ENCODE data around the gene MYMX.

Gene MYMX

GRCh38 chr6:44255105-44255808 is 38.5 kb downstream of the MYMX start:
- Histone ChIP-seq H3K36me3 (ENCODE audit: insufficient read depth, low read length) (peaks cover 72% of the 10 kb centered on the region), H3K27ac (ENCODE audit: low read length) (no peak overlapping the region; the same call in 1 of the 2 replicates), H2AFZ (ENCODE audit: low read depth, low read length) (no peak overlapping the region), H3K9me3 (ENCODE audit: insufficient read depth, low read length, severe bottlenecking) (no peaks in the 10 kb centered on the region), H3K79me2 (ENCODE audit: insufficient read depth, low read length) (peaks cover 29% of the 10 kb centered on the region), H3K4me1 (ENCODE audit: insufficient read depth, low read length) (peaks cover 50% of the 10 kb centered on the region), H3K4me3 (ENCODE audit: low read depth in 1 of 2, low read length in 2 of 2) (peak overlapping the region in 1 of 2 experiments; percentile 96; a peak in 1 of 4 replicates), H3K27me3 (ENCODE audit: insufficient read depth, low read length, poor library complexity) (no peaks in the 10 kb centered on the region), H3K9ac (ENCODE audit: low read depth, low read length) (peak overlapping the region; percentile 88; the same call in 1 of the 2 replicates), H3K4me2 (ENCODE audit: insufficient read depth, low read length) (peak overlapping the region; percentile 92; the same call in 1 of the 2 replicates), H4K20me1 (ENCODE audit: insufficient read depth, low read length) (peaks cover 41% of the 10 kb centered on the region; the same call in 1 of the 2 replicates)
- DNase-seq (peak; percentile 25), ATAC-seq (ENCODE audit: insufficient read depth, low read depth) (peak; percentile 4; the same call in 2 of the 3 replicates)
- no peak for TF ChIP-seq EZH2 (IDR thresholded peaks at IDR 0.05; ENCODE audit: borderline replicate concordance, low read depth, low read length, severe bottlenecking)
- TF ChIP-seq, protein P1, sequence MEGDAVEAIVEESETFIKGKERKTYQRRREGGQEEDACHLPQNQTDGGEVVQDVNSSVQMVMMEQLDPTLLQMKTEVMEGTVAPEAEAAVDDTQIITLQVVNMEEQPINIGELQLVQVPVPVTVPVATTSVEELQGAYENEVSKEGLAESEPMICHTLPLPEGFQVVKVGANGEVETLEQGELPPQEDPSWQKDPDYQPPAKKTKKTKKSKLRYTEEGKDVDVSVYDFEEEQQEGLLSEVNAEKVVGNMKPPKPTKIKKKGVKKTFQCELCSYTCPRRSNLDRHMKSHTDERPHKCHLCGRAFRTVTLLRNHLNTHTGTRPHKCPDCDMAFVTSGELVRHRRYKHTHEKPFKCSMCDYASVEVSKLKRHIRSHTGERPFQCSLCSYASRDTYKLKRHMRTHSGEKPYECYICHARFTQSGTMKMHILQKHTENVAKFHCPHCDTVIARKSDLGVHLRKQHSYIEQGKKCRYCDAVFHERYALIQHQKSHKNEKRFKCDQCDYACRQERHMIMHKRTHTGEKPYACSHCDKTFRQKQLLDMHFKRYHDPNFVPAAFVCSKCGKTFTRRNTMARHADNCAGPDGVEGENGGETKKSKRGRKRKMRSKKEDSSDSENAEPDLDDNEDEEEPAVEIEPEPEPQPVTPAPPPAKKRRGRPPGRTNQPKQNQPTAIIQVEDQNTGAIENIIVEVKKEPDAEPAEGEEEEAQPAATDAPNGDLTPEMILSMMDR (IDR thresholded peaks at IDR 0.05; ENCODE audit: borderline replicate concordance, extremely low read depth, low read length, poor library complexity, severe bottlenecking) = no peak

DNA sequence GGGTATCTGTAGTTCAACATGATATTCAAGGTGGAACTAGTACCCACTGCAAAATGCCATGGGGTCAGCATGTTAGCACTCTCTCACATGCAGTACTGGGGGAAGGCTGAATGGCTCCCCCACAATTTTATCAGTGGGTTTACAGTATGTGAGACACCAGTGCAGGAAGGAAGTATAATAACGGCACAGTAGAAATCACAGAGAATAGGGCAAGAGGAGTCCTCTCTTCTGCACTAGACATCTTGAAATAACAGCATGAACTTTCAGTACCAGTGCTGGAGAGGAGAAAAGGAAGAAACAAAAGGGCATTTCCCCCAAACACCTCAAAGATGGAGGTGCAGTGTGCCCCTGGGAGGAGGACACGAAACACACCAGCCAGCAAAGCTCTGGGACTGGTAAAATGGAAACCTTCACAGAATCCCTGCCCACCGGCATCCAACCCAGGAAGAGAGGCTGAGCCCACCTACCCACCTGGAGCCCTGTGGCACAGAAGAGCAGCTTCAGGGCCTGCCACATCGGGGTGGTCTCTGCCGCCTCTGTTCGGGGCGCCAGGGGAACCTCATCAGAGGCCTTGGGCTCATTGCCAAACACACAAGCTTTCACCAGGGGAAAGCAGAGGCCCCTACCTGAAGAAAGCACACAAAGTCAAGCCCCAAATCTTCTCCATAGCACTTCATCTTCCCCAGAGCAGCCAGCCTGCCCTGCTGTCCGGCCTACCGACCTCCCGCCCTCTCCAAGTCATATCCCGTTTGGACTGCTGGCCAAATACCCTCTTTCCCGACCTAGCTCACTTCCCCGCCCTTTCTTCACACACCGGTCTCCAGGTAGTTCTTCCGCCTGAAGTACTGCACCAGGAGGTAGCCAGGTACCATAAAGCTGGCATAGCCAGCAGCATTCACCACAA is 39.4 kb downstream of the MYMX start:
- Histone ChIP-seq H3K36me3 (ENCODE audit: insufficient read depth, low read length) (peaks cover 66% of the 10 kb centered on the region), H3K9ac (ENCODE audit: low read depth, low read length) (peak overlapping the region; percentile 88), H3K9me3 (ENCODE audit: insufficient read depth, low read length, severe bottlenecking) (no peaks in the 10 kb centered on the region), H3K4me2 (ENCODE audit: insufficient read depth, low read length) (peak overlapping the region; percentile 92), H3K27me3 (ENCODE audit: insufficient read depth, low read length, poor library complexity) (no peaks in the 10 kb centered on the region), H2AFZ (ENCODE audit: low read depth, low read length) (peak overlapping the region; percentile 81; the same call in 1 of the 2 replicates), H3K27ac (ENCODE audit: low read length) (peak overlapping the region; percentile 81; the same call in 1 of the 2 replicates), H3K4me3 (ENCODE audit: low read depth in 1 of 2, low read length in 2 of 2) (peak overlapping the region; percentile 90 to 96; a peak in 3 of 4 replicates), H3K4me1 (ENCODE audit: insufficient read depth, low read length) (peaks cover 42% of the 10 kb centered on the region), H4K20me1 (ENCODE audit: insufficient read depth, low read length) (peaks cover 32% of the 10 kb centered on the region; the same call in 1 of the 2 replicates), H3K79me2 (ENCODE audit: insufficient read depth, low read length) (peaks cover 20% of the 10 kb centered on the region)
- ATAC-seq (ENCODE audit: insufficient read depth, low read depth) = no peak
- DNase-seq = no peak
- TF ChIP-seq, protein P1 (IDR thresholded peaks at IDR 0.05; ENCODE audit: borderline replicate concordance, extremely low read depth, low read length, poor library complexity, severe bottlenecking) = no peak
- no peak for TF ChIP-seq EZH2 (IDR thresholded peaks at IDR 0.05; ENCODE audit: borderline replicate concordance, low read depth, low read length, severe bottlenecking)

GRCh38 chr6:44256775-44257024 is 40.0 kb downstream of the MYMX start:
- ATAC-seq (ENCODE audit: insufficient read depth, low read depth) = peak; percentile 6
- Histone ChIP-seq H3K9me3 (ENCODE audit: insufficient read depth, low read length, severe bottlenecking) (no peaks in the 10 kb centered on the region), H3K36me3 (ENCODE audit: insufficient read depth, low read length) (peaks cover 66% of the 10 kb centered on the region), H3K4me2 (ENCODE audit: insufficient read depth, low read length) (peak overlapping the region; percentile 92), H2AFZ (ENCODE audit: low read depth, low read length) (peak overlapping the region; percentile 81), H3K27ac (ENCODE audit: low read length) (peak overlapping the region; percentile 81), H4K20me1 (ENCODE audit: insufficient read depth, low read length) (peaks cover 27% of the 10 kb centered on the region; the same call in 1 of the 2 replicates), H3K27me3 (ENCODE audit: insufficient read depth, low read length, poor library complexity) (no peaks in the 10 kb centered on the region), H3K9ac (ENCODE audit: low read depth, low read length) (peak overlapping the region; percentile 88), H3K79me2 (ENCODE audit: insufficient read depth, low read length) (peaks cover 16% of the 10 kb centered on the region), H3K4me3 (ENCODE audit: low read depth in 1 of 2, low read length in 2 of 2) (peak overlapping the region; percentile 90 to 96), H3K4me1 (ENCODE audit: insufficient read depth, low read length) (peaks cover 38% of the 10 kb centered on the region)
- no peak for DNase-seq
- no peak for TF ChIP-seq EZH2 (IDR thresholded peaks at IDR 0.05; ENCODE audit: borderline replicate concordance, low read depth, low read length, severe bottlenecking)
- TF ChIP-seq, protein P1 (IDR thresholded peaks at IDR 0.05; ENCODE audit: borderline replicate concordance, extremely low read depth, low read length, poor library complexity, severe bottlenecking) = no peak

Data from DND-41 (cell line).